NCI-H2107 (cell line): ENCODE data around the gene GDA.

ENCODE experiments used
- DNase-seq: peaks from one replicate; lab custom pipeline; 2025; lab: John Stamatoyannopoulos, UW

Gene GDA

DNA sequence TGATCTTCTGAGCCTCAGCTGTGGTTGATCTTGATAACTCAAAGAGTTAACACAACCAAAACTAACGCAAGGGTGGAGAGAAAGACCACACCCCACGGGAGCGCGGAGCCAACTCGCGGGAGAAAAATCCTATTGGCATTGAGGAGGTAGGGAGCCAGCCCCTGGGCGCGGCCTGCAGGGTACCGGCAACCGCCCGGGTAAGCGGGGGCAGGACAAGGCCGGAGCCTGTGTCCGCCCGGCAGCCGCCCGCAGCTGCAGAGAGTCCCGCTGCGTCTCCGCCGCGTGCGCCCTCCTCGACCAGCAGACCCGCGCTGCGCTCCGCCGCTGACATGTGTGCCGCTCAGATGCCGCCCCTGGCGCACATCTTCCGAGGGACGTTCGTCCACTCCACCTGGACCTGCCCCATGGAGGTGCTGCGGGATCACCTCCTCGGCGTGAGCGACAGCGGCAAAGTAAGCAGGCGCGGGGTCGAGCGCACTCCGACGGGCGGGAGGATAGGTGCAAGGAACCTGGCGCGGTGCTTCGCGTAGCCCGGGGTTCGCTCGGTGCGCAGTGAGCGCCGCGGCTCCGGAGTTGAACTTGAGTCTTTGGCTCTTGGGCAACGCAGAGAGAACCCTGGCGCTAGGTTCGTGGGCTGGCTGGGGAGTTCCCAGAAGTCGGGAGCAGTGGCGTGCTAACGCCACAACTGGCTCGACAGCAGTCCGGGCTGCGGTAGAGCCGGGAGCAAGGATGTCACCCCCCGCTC, at the start of gene GDA:
TSS of gene GDA (plus strand) at position 210 of the 745 bp plus-strand sequence. CDS start at position 330, 120 bp downstream.
- DNase-seq, result no peak

GRCh38 chr9:72102520-72102919, 46.7 kb upstream of the GDA start:
- no peak for DNase-seq

GRCh38 chr9:72113056-72113455, 36.2 kb upstream of the GDA start:
- no peak for DNase-seq

GRCh38 chr9:72119853-72120252, 29.4 kb upstream of the GDA start:
- DNase-seq, result no peak

- DNase-seq, result no peak
These were observed 24.3 kb upstream of the GDA start for GRCh38 chr9:72124947-72125346.

GRCh38 chr9:72127753-72128152, 21.5 kb upstream of the GDA start:
- no peak for DNase-seq

DNA sequence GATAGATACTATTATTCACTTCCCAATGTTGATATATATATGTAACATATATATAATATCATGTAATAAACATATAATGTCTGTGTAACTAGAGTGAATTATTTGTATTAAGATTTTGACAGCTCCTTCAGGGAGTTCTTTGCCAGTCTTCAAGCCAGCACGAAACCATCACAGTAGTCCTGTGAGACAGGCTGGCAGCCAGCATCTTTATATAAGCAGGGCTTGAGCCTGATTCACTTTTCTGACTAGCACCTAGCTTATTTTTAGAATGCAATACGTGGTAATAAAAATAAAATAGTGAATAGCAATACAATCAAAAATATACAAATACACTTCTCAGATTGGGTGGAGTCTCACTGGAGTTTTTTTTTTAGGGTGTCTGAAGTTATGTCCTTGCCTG, 20.7 kb upstream of the GDA start:
- DNase-seq, result no peak

- no peak for DNase-seq
These were observed 19.7 kb upstream of the GDA start for GRCh38 chr9:72129271-72130156.

DNA sequence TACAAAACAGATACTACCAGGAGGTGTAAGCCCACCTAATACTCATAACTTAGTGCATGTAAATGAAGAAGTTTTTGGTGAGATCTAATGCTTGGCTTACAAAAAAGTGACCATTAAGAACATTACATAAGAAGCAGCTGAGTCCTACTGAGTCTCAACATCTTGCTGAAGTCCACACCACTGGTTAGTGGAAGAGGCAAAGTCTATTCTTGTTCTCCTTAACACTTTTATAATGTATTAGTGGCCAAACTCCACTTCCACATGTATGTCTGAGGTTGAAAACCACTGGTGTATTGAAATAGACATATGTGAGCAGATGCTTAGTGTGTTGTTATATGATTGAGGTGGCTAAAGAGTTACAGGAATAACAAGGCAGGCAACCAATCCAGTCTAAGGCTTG, 18.9 kb upstream of the GDA start:
- DNase-seq, result no peak

DNA sequence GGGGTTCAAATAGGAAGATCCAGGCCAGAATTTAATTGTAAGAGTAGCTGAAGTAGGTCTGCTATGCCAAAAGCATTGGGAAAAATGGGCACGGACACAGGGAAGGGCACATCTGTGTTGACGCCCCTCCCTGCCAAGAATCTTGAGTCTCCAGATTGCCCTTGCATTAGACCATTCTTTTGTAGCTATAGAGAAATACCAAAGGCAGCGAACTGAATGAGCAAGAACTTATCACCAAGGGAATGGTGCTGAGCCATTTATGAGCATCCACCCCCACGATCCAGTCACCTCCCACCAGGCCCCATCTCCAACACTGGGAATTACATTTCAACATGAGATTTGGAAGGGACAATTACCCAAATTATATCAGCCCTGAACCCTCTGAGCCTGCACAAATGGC, 18.0 kb upstream of the GDA start:
- DNase-seq, result no peak

GRCh38 chr9:72132052-72132451, 17.2 kb upstream of the GDA start:
- DNase-seq, result no peak

DNA sequence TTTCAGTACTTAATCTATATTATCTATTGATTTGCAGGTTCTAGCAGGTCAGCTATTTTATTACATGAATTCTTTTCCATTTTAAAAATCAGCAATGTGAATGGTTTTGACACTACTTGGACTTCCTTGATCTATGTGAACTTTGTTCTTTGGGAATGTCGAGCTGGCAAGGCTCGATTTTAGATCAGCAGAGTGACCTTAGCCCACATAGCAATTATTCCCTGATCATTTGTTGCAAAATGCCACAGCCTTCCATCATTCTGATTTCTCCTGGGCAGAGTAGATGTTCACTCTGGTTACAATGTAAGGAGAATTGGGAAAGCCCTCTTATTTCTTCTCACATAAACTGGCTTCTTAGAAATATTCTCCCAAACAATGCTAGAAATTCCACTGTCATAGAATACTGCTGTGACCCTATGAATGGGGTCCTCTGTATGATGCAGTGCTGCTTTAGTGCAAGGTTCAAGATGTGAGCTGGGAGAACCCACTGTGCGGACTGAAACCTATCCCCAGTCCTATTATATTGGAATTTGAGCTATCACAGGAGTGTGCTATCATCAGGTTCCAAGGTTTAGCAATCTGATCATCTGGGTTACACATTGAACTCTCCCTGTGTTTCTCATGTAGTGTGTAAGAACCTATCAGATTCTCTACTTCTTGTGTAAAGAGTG, 15.7 kb upstream of the GDA start:
- DNase-seq, result no peak

DNA sequence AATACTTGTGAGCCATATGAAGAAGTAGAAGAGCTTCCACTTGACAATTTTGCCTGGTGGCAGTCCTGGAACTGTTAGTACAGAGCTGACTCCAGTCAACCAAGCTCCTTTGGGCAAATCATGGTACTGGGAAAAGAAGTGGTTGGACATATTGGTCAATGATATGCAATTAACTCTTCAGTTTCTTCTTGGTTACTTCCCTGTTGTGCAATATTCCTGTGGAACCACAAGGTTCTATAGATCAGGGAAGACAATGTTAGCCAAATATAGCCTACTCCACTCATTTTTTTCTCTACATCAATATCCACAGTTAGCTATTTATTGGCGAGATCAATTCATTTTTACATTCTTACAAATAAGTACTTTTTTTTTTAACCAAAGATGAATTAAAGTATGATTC, 14.4 kb upstream of the GDA start:
- DNase-seq, result no peak

- no peak for DNase-seq
These were observed 11.4 kb upstream of the GDA start for GRCh38 chr9:72137697-72138365.

DNA sequence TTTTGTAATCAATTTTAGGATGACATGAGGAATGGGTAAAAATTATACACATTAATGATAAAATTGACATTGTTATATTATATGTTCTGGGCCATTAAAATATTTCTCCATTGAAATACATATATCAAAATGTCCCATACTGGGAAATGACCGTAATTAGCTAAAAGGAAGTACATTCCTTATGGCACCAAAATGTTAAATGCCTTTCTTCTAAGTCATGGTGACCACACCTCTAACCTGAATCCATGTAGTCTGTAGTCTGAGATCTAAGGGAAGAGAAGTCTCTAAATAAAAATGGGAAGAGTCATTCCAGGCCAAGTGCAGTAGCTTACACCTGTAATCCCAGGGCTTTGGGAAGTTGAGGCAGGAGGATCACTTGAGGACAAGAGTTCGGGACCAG, 10.0 kb upstream of the GDA start:
- DNase-seq, result no peak

DNA sequence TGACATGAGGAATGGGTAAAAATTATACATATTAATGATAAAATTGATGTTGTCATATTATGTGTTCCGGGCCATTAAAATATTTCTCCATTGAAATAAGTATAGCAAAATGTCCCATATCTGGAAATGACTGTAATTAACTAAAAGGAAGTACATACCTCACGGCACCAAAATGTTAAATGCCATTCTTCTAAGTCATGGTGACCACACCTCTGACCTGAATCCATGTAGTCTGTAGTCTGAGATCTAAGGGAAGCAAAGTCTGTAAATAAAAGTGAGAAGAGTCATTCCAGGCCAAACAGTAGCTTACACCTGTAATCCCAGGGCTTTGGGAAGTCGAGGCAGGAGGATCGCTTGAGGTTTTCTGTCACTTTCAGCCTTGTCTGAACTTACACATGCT, 8.7 kb upstream of the GDA start:
- no peak for DNase-seq

DNA sequence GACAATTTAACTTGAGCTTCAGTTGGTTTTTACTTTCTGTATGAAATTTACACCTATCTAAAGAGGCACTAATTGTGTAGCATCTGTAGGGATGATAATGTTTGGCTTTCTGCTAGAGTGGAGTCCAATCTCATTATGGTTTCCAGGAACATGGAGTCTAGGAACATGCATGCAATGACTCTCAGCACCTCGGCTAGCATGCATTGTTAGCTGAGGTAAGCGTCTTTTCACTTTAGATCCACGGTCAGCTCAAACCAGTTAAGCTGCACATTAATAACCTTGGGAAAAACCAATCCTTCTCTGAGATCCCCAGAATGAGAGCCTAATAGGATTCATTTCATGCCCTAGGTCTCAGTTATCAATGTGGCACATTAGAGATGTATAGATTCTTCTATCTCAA, 7.8 kb upstream of the GDA start:
- DNase-seq, result no peak

GRCh38 chr9:72144756-72145492, 4.3 kb upstream of the GDA start:
- no peak for DNase-seq

DNA sequence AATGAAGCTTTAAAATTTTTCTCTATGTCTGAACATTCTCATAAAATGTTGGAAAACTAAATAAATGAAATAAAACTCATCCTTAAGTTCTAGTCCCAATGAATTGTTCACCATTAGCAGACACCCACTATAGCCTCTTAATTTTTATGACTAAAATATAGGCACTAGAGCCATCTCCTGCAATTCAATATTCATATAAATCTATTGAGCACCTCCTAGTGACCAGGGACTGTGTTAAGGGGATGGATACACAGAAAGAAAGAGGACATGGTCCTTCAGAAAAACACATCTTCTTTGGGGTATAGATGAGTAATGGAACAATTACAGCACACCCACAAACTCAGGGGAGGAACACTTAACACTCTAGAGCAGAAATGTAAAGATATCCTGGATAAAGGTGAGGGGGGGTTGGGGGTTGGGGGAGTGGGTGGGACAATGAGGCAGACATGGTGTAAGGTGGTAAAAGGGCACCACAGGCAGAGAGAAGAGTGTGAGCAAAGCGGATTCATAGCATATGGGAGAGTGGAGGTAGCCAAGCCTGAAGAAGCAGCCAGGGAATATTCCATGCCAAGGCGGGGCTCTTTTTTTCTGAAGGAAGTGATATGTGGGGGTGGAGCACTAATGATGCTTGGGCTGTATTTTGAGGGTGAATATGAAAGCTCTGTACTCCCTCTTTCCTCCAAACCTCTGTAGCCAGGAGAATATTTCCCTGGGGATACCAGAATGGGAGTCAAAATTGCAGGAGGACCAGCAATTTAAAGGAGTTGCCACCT, 3.3 kb upstream of the GDA start:
- DNase-seq, result no peak

DNA sequence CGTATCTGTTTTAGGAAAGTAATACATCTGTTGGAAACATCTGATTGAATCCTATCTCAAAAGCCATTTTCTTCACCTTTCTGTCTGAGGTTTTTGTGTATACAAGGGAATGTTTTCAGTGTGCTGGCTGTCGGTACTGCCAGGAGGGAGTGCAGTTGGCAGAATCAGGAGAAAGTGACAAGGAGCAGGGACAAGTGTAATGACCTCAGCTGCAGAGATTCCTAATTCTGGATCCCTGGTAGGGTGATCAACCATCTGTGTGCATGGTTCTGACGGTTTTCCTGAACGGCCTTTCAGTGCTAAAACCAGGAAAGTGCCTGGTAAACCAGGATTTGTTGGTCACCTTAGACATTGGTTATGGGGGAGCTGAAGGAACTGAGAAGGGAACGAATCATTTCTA, 1.6 kb upstream of the GDA start:
- DNase-seq, result no peak

- DNase-seq, result no peak
These were observed 887 bp downstream of the GDA start for GRCh38 chr9:72150127-72150526.
